Ectodermal cell (in vitro differentiated cells): Measurements from ENCODE around the gene NGF. TPM values are rescaled to one million over a fixed set of nuclear protein-coding genes. Genes with fewer than 3 reads are reported as not detected.
"Not testable (repeated sequence)": the region's sequence is repeated elsewhere in the genome, so short reads cannot be mapped to it uniquely, and the experiment has no call there.

ENCODE experiments used
- H3K27ac ChIP-seq: 2 replicates; pipeline ENCODE4 v1.7.0; 2013; ENCODE audit warnings: mild to moderate bottlenecking, low read depth, low read length; ENCODE audit not compliant: insufficient read depth, poor library complexity, severe bottlenecking
- H3K27me3 ChIP-seq: 2 replicates; pipeline ENCODE4 v1.7.0; 2013; ENCODE audit warnings: mild to moderate bottlenecking, low read length; ENCODE audit not compliant: insufficient read depth, control insufficient read depth, poor library complexity, severe bottlenecking
- H3K36me3 ChIP-seq: one replicate; pipeline ENCODE4 v1.7.0; 2013; ENCODE audit warnings: low read length; ENCODE audit not compliant: control insufficient read depth, insufficient read depth
- H3K4me1 ChIP-seq: one replicate; pipeline ENCODE4 v1.7.0; 2013; ENCODE audit warnings: low read length; ENCODE audit not compliant: control insufficient read depth, insufficient read depth
- H3K4me3 ChIP-seq: 2 replicates; pipeline ENCODE4 v1.7.0; 2013; ENCODE audit warnings: low read depth, low read length, control low read depth; ENCODE audit not compliant: insufficient read depth
- H3K9me3 ChIP-seq: 2 replicates; pipeline ENCODE4 v1.7.0; 2013; ENCODE audit warnings: mild to moderate bottlenecking, low read length, moderate library complexity; ENCODE audit not compliant: control insufficient read depth
- WGBS, 2 experiments: methylation state at CpG; one replicate each; pipeline ENCODE4 v1.1.7; 2013; ENCODE audit warnings: missing lambda C conversion rate in 2 of 2; 5-methylcytosine and 5-hydroxymethylcytosine counted together
- polyA plus RNA-seq, 4 experiments: library from polyadenylated mRNA; stranded (reverse); fragments of 50-300 nt; gene quantifications; one replicate each; pipeline ENCODE4 v1.2.3, GENCODE V29; 2013

The NGF gene
- polyA plus RNA-seq (2013, experiment 1 of 4), result 0.67 TPM
- polyA plus RNA-seq (2013, experiment 2 of 4), result 0.37 TPM
- 0.53 TPM for polyA plus RNA-seq (2013, experiment 3 of 4)
- polyA plus RNA-seq (2013, experiment 4 of 4), result 0.24 TPM

DNA sequence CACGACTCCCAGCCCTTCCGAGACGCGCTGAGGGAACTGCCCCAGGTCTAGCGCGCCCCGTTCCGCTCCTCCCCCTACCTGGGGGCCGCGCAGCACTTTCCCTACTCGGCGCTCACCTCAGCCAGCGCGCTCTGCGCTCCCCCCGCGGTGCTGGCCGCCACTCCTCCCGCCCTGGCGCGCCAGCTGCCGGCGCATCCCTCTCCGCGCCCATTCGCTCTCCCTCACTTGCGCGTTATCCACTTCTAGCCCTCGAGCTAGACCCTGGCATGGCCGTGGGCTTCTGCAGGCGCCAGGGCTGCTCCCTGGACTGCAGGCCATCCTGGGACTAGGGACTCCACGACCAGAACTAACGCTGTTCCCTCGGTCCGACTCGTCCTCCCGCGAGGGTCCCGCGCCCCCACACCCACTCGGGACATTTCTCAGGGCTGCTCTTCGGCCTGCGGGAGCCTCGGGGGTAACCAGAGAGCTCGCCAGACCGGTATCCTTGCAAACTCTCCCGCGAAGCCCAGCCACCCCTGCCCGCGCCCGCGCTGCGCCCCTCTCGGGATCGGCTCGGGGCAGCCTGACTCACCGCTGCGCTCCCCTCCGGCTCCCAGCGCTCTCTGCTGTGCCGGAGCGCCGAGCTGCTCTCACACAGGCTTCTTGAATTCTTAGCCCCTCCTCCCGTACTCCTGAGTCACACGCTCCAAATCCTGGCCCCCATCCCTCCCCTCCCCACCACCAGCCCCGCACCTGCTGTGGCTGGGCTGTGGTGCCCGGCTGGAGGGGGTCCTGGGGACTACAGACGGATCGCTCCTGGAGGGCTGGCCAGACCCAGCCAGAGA, at the start of gene NGF:
TSS of gene NGF (minus strand) at position 617 of the 824 bp plus-strand sequence. CDS start 51,454 bp downstream, outside the sequence.
- Histone ChIP-seq H3K4me1 (peaks cover 15% of the 10 kb centered on the region), H3K36me3 (no peaks in the 10 kb centered on the region), H3K4me3 (peak within 1 kb of the TSS; percentile 50), H3K27ac (no peak within 1 kb of the TSS), H3K27me3 (peaks cover 43% of the 10 kb centered on the region), H3K9me3 (no peaks in the 10 kb centered on the region)
- 0% methylated on average over 69 of the region's 69 CpGs for WGBS, 2 experiments

DNA sequence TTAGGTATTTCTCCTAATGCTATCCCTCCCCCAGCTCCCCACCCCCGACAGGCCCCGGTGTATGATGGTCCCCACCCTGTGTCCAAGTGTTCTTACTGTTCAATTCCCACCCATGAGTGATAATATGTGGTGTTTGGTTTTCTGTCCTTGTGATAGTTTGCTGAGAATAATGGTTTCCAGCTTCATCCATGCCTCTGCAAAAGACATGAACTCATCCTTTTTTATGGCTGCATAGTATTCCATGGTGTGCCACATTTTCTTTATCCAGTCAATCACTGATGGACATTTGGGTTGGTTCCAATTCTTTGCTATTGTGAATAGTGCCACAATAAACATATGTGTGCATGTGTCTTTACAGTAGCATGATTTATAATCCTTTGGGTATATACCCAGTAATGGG, 45.4 kb upstream of the NGF start:
- H3K27me3 ChIP-seq, H3K27ac ChIP-seq, H3K36me3 ChIP-seq, H3K4me1 ChIP-seq, H3K9me3 ChIP-seq, H3K4me3 ChIP-seq: not testable (repeated sequence)
- 93% methylated on average over 2 of the region's 2 CpGs; no CpG with 5 or more reads in 1 of the 2 experiments for WGBS, 2 experiments

GRCh38 chr1:115379943-115380342, 41.9 kb upstream of the NGF start:
- H3K9me3 ChIP-seq, result no peaks in the 10 kb centered on the region
- H3K36me3 ChIP-seq, result no peaks in the 10 kb centered on the region
- H3K27me3 ChIP-seq, result no peaks in the 10 kb centered on the region
- 93 to 95% methylated on average over 4 of the region's 4 CpGs for WGBS, 2 experiments
- no peak overlapping the region for H3K27ac ChIP-seq
- no peaks in the 10 kb centered on the region for H3K4me1 ChIP-seq
- no peak overlapping the region for H3K4me3 ChIP-seq

- H3K27ac ChIP-seq, result no peak overlapping the region
- WGBS, 2 experiments, result 88 to 100% methylated on average over 2 of the region's 2 CpGs
- H3K9me3 ChIP-seq, result no peaks in the 10 kb centered on the region
- H3K27me3 ChIP-seq, result no peaks in the 10 kb centered on the region
- no peak overlapping the region for H3K4me3 ChIP-seq
- no peaks in the 10 kb centered on the region for H3K36me3 ChIP-seq
- H3K4me1 ChIP-seq, result no peaks in the 10 kb centered on the region
Observed at GRCh38 chr1:115377411-115377810, 39.4 kb upstream of the NGF start.

- Histone ChIP-seq H3K4me3 (no peak overlapping the region), H3K27me3 (no peaks in the 10 kb centered on the region), H3K4me1 (no peaks in the 10 kb centered on the region), H3K36me3 (no peaks in the 10 kb centered on the region), H3K9me3 (no peaks in the 10 kb centered on the region), H3K27ac (no peak overlapping the region)
- WGBS, 2 experiments, result 92 to 95% methylated on average over 3 of the region's 3 CpGs
Observed at GRCh38 chr1:115374598-115374997, 36.5 kb upstream of the NGF start.

DNA sequence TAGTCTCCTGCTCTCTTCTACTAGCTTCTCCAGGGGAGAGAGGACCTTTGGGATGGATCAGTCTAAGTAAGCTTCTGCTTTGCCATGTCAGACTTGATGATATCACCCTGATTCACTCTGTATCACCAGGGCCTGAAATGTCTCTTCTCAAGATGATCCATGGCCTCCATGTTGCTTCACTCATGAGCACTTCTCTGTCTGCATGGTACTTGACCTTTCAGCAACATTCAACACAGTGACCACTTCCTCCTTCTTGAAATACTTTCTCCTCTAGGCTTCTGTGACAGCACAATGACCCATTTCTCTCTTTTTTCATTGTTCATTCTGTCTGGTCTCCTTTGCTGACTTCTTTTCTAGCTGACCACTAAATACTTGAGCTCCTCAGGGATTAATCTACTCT, 35.3 kb upstream of the NGF start:
- Histone ChIP-seq H3K27me3 (no peaks in the 10 kb centered on the region), H3K9me3 (no peaks in the 10 kb centered on the region), H3K27ac (no peak overlapping the region), H3K4me3 (no peak overlapping the region), H3K36me3 (no peaks in the 10 kb centered on the region), H3K4me1 (no peaks in the 10 kb centered on the region)

DNA sequence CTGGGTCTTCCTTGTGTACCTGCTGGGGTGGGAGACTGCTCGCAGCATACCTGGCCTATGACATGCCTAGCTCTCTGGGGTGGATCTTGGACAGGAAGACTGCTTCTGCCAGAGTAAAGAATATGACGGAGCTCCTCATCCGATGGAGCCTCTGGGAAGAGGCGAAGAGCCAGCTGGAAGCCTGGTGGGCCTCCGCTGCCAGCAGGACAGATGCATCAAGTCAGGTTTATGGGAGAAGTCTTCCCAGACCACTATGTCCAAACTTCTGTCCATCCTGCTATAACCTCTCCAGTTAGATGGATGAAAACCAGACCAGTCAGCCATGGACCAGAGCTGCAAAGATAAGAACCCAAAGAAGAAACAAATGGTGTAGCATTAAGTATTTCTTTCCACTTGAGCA, 27.7 kb upstream of the NGF start:
- Histone ChIP-seq H3K27ac (no peak overlapping the region), H3K27me3 (no peaks in the 10 kb centered on the region), H3K4me3 (no peak overlapping the region), H3K9me3 (no peaks in the 10 kb centered on the region), H3K36me3 (no peaks in the 10 kb centered on the region), H3K4me1 (no peaks in the 10 kb centered on the region)
- 92 to 95% methylated on average over 5 of the region's 5 CpGs for WGBS, 2 experiments

GRCh38 chr1:115364780-115365155, 26.7 kb upstream of the NGF start:
- no peak overlapping the region for H3K27ac ChIP-seq

GRCh38 chr1:115364046-115364779, 26.2 kb upstream of the NGF start:
- Histone ChIP-seq H3K36me3 (no peaks in the 10 kb centered on the region), H3K27me3 (no peaks in the 10 kb centered on the region), H3K4me3 (no peak overlapping the region), H3K4me1 (no peaks in the 10 kb centered on the region), H3K9me3 (no peaks in the 10 kb centered on the region), H3K27ac (no peak overlapping the region)
- 91 to 95% methylated on average over 6 of the region's 7 CpGs for WGBS, 2 experiments

More at GRCh38 chr1:115364780-115365155, 26.7 kb upstream of the NGF start:
- no peak overlapping the region for H3K4me3 ChIP-seq
- H3K9me3 ChIP-seq, result no peaks in the 10 kb centered on the region
- H3K27me3 ChIP-seq, result no peaks in the 10 kb centered on the region
- 92 to 99% methylated on average over 2 of the region's 2 CpGs for WGBS, 2 experiments
- H3K4me1 ChIP-seq, result no peaks in the 10 kb centered on the region
- no peaks in the 10 kb centered on the region for H3K36me3 ChIP-seq

- Histone ChIP-seq H3K4me3 (no peak overlapping the region), H3K9me3 (no peaks in the 10 kb centered on the region), H3K4me1 (no peaks in the 10 kb centered on the region), H3K27me3 (no peaks in the 10 kb centered on the region), H3K27ac (no peak overlapping the region), H3K36me3 (no peaks in the 10 kb centered on the region)
- 89% methylated on average over 1 of the region's 1 CpG for WGBS, 2 experiments
Observed at GRCh38 chr1:115363171-115363570, 25.1 kb upstream of the NGF start.
